NB4 (cell line): ENCODE measurements around the gene IQSEC3.

Experiments
- CTCF ChIP-seq: IDR thresholded peaks from one replicate; pipeline ENCODE4 v1.5.1; 2012; ENCODE audit warnings: low read depth, low read length
- POLR2A ChIP-seq: IDR thresholded peaks from 2 replicates; pipeline ENCODE4 v1.6.1; 2011; ENCODE audit warnings: mild to moderate bottlenecking; ENCODE audit not compliant: insufficient read length; ENCODE audit errors: extremely low read depth
- TF ChIP-seq, protein P1 (sequence below): IDR thresholded peaks from 2 replicates; pipeline ENCODE4 v1.6.1; 2011; ENCODE audit warnings: low read depth, low read length

DNA sequence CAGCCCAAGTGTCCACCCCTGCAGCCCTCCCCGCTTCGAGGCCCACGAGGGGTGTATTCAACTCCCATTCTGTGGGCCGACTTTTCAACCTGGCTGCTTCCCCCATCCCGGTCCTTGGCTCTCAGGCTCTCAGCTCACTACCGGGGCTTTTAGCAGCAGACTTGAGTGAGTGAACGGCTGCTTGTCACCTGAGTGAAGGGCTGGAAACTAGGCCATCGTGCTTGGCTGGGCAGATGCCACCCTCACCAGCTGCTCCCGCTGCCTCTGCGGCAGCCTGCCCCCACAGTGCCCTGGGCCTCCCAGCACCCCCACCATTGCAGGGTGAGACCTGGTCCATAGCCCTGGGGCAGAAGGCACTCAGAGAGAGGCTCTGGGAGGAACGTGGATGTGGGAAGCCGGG lies 87.5 kb downstream of the IQSEC3 start:
- no peak for TF ChIP-seq CTCF
- TF ChIP-seq POLR2A, result no peak
- TF ChIP-seq, protein P1, sequence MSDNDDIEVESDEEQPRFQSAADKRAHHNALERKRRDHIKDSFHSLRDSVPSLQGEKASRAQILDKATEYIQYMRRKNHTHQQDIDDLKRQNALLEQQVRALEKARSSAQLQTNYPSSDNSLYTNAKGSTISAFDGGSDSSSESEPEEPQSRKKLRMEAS, result no peak
